Mesothelial cell of epicardium (in vitro differentiated cells): ENCODE measurements around the gene ZNF710. TPM values are rescaled to one million over a fixed set of nuclear protein-coding genes. Genes with fewer than 3 reads are reported as not detected.
A peak's percentile ranks its signal among the peaks of the same experiment; 100 is the strongest.

Experiments
- DNase-seq, 2 experiments: peaks; one replicate each; pipeline ENCODE4 v3.0.0; 2021; ENCODE audit warnings: low spot score in 2 of 2; ENCODE audit not compliant: unreplicated experiment in 2 of 2
- H3K27ac Mint-ChIP-seq: 2 replicates; pipeline ENCODE4 v1.8.0; 2021; ENCODE audit warnings: mixed read lengths
- H3K27me3 Mint-ChIP-seq: 2 replicates; pipeline ENCODE4 v1.8.0; 2021; ENCODE audit warnings: low read depth, mixed read lengths
- H3K36me3 Mint-ChIP-seq: 2 replicates; pipeline ENCODE4 v1.8.0; 2021; ENCODE audit warnings: mixed read lengths
- H3K4me1 Mint-ChIP-seq: 2 replicates; pipeline ENCODE4 v1.8.0; 2021; ENCODE audit warnings: mixed read lengths
- H3K4me3 Mint-ChIP-seq: 2 replicates; pipeline ENCODE4 v1.8.0; 2021; ENCODE audit warnings: mild to moderate bottlenecking, moderate library complexity, mixed read lengths
- H3K9me3 Mint-ChIP-seq: 2 replicates; pipeline ENCODE4 v1.8.0; 2021; ENCODE audit warnings: mixed read lengths
- CTCF ChIP-seq: fragments of 200-600 bp; sonication (generic); IDR thresholded peaks from one replicate; pipeline ENCODE4 v1.5.0; 2021; ENCODE audit warnings: antibody characterized with exemption; ENCODE audit not compliant: unreplicated experiment
- total RNA-seq: library from RNA; stranded (reverse); gene quantifications from 3 replicates; pipeline ENCODE4 v1.2.1, GENCODE V29; 2021

The ZNF710 gene
- total RNA-seq, 1 donor from 2014 or later: 30.4 TPM

- Mint-ChIP-seq H3K27me3 (no peaks in the 10 kb centered on the region), H3K4me1 (peaks cover 33% of the 10 kb centered on the region), H3K36me3 (peaks cover 4% of the 10 kb centered on the region), H3K27ac (peak overlapping the region; percentile 90), H3K9me3 (no peaks in the 10 kb centered on the region), H3K4me3 (no peak overlapping the region)
- DNase-seq: no peak
- TF ChIP-seq CTCF: no peak
These were observed 62.0 kb downstream of the ZNF710 start for GRCh38 chr15:90062973-90063769.

DNA sequence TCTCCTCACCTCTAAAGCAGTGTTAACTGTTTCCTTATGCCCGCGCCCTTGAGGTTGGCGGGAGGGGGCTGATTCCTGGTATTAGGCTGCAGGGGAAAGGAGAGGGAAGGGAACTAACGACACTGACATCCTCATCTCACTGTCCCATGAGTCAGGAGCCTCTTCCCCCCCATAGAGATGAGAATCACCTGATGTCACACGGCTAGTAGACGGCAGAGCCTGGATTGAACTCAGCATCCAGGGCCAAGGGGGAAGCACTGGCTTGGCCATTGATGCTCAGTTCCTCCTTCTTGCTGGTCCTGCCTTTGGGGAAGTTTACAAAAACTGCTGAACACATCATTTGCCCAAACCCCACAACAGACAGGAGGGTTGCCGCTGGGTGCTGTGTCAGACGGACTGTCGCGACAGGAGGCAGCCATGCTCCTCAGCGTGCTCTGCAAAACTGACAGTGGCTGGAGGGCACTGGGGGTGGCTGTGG lies 62.7 kb downstream of the ZNF710 start:
- Mint-ChIP-seq H3K4me1 (peaks cover 33% of the 10 kb centered on the region), H3K4me3 (no peak overlapping the region), H3K9me3 (no peaks in the 10 kb centered on the region), H3K27ac (peak overlapping the region; percentile 30), H3K36me3 (peaks cover 4% of the 10 kb centered on the region), H3K27me3 (no peaks in the 10 kb centered on the region)
- no peak for DNase-seq
- no peak for TF ChIP-seq CTCF

GRCh38 chr15:90064911-90065681 lies 64.0 kb downstream of the ZNF710 start:
- DNase-seq: no peak
- no peaks in the 10 kb centered on the region for H3K9me3 Mint-ChIP-seq
- H3K27ac Mint-ChIP-seq: peak overlapping the region; percentile 34
- H3K27me3 Mint-ChIP-seq: no peaks in the 10 kb centered on the region
- peaks cover 6% of the 10 kb centered on the region for H3K36me3 Mint-ChIP-seq
- H3K4me1 Mint-ChIP-seq: peaks cover 25% of the 10 kb centered on the region
- no peak overlapping the region for H3K4me3 Mint-ChIP-seq
- TF ChIP-seq CTCF: no peak

GRCh38 chr15:90065682-90066049 lies 64.5 kb downstream of the ZNF710 start:
- Mint-ChIP-seq H3K36me3 (peaks cover 6% of the 10 kb centered on the region), H3K27ac (no peak overlapping the region), H3K4me1 (peaks cover 24% of the 10 kb centered on the region), H3K4me3 (no peak overlapping the region), H3K9me3 (no peaks in the 10 kb centered on the region), H3K27me3 (no peaks in the 10 kb centered on the region)
- TF ChIP-seq CTCF: no peak
- no peak for DNase-seq

DNA sequence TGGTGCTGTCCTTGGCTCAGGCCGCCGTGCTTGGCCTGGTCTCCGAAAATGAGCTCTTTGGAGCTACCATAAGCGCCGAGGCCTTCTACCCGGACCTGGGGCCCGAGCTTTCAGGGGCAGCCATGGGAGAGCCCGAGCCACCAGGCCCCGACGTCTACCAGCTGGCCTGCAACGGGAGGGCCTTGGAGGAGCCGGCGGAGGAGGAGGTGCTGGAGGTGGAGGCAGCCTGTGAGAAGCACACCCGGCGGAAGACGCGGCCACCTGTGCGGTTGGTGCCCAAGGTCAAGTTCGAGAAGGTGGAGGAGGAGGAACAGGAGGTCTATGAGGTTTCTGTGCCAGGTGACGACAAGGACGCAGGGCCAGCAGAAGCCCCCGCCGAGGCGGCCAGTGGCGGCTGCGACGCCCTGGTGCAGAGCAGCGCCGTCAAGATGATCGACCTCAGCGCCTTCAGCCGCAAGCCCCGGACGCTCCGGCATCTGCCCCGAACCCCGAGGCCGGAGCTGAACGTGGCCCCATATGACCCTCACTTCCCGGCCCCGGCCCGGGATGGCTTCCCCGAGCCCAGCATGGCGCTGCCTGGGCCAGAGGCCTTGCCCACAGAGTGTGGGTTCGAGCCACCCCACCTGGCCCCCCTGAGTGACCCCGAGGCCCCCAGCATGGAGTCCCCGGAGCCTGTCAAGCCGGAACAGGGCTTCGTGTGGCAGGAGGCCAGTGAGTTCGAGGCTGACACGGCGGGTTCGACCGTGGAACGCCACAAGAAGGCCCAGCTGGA lies 66.2 kb downstream of the ZNF710 start:
- Mint-ChIP-seq H3K4me3 (no peak overlapping the region), H3K9me3 (no peaks in the 10 kb centered on the region), H3K27ac (no peak overlapping the region), H3K4me1 (peaks cover 12% of the 10 kb centered on the region), H3K36me3 (peaks cover 6% of the 10 kb centered on the region), H3K27me3 (no peaks in the 10 kb centered on the region)
- DNase-seq: no peak
- TF ChIP-seq CTCF: no peak
